ENCODE data around the gene IFRD2. TPM values are rescaled to one million over a fixed set of nuclear protein-coding genes. Genes with fewer than 3 reads are reported as not detected.
"Not testable (repeated sequence)": the region's sequence is repeated elsewhere in the genome, so short reads cannot be mapped to it uniquely, and the experiment has no call there.

Gene IFRD2
- total RNA-seq, 1 donor from 2014 or later, result 54.2 TPM

DNA sequence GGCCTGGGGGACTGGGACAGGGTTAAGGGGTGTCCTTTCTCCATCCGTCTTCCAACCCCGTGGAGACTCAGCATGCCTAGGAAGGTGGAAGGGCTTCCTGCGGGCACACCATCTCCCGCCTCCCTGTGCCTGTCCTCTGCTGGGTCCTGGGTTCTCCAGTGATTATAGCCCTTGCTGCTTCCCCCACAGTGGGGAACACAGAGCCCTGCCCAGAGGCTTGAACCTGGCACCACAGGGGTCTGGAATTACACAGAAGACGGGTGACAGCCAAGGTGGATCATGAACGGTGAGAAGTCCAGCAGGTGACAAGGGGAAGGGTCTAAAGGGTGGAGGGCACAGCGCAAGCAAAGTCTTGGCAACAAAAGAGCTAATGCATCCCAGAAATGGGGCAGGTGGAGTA, 29.5 kb downstream of the IFRD2 start:
- Mint-ChIP-seq H3K4me1 (ENCODE audit: unreplicated experiment) (peaks cover 69% of the 10 kb centered on the region), H3K27ac (ENCODE audit: unreplicated experiment) (peak overlapping the region; percentile 89), H3K9me3 (ENCODE audit: unreplicated experiment) (no peaks in the 10 kb centered on the region), H3K4me3 (ENCODE audit: unreplicated experiment) (no peak overlapping the region), H3K36me3 (ENCODE audit: unreplicated experiment) (peaks cover 3% of the 10 kb centered on the region), H3K27me3 (ENCODE audit: unreplicated experiment) (no peaks in the 10 kb centered on the region)
- no peak for DNase-seq (ENCODE audit: extremely low spot score, unreplicated experiment)
- TF ChIP-seq, protein P1, sequence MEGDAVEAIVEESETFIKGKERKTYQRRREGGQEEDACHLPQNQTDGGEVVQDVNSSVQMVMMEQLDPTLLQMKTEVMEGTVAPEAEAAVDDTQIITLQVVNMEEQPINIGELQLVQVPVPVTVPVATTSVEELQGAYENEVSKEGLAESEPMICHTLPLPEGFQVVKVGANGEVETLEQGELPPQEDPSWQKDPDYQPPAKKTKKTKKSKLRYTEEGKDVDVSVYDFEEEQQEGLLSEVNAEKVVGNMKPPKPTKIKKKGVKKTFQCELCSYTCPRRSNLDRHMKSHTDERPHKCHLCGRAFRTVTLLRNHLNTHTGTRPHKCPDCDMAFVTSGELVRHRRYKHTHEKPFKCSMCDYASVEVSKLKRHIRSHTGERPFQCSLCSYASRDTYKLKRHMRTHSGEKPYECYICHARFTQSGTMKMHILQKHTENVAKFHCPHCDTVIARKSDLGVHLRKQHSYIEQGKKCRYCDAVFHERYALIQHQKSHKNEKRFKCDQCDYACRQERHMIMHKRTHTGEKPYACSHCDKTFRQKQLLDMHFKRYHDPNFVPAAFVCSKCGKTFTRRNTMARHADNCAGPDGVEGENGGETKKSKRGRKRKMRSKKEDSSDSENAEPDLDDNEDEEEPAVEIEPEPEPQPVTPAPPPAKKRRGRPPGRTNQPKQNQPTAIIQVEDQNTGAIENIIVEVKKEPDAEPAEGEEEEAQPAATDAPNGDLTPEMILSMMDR (IDR thresholded peaks at IDR 0.05), result no peak

DNA sequence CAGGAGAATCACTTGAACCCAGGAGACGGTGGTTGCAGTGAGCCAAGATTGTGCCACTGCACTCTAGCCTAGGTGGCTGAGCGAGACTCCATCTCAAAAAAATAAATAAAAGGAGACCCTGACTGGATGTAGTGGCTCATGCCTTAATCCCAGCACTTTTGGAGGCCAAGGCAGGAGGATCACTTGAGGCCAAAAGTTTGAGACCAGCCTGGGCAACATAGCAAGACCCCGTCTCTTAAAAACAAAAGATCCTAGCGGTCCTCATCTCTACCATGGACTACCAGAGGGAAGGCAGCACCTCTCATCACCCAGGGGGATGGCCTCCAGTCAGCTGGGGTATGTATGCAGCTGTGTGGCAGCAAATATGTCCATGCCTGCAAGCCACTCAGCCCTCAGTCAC, 30.0 kb downstream of the IFRD2 start:
- not testable (repeated sequence) for H3K27me3 Mint-ChIP-seq (ENCODE audit: unreplicated experiment); H3K4me3 Mint-ChIP-seq (ENCODE audit: unreplicated experiment)

DNA sequence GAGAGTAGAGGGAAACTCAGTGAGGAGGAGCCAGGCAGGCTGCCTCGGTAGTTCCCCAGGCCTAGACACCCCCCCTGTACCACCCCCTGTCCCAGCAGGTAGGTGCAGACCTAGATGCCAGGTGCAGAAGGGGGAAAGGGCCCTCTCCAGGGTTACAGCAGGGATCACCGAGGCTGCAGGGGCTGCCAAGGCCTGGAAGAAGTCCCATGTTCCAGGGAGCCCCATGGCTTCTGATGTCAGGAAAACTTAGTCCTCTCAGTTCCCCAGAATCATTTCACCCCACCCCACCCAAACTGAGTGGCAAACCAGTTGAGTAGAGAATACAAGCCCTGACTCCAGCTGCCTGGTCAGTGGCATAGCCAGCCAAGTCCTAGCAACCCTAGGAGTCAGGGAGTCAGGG, 30.7 kb downstream of the IFRD2 start:
- Mint-ChIP-seq H3K27me3 (ENCODE audit: unreplicated experiment) (no peaks in the 10 kb centered on the region), H3K4me1 (ENCODE audit: unreplicated experiment) (peaks cover 58% of the 10 kb centered on the region), H3K4me3 (ENCODE audit: unreplicated experiment) (no peak overlapping the region), H3K9me3 (ENCODE audit: unreplicated experiment) (no peaks in the 10 kb centered on the region), H3K36me3 (ENCODE audit: unreplicated experiment) (peaks cover 12% of the 10 kb centered on the region), H3K27ac (ENCODE audit: unreplicated experiment) (peak overlapping the region; percentile 91)
- TF ChIP-seq, protein P1 (IDR thresholded peaks at IDR 0.05), result no peak
- no peak for DNase-seq (ENCODE audit: extremely low spot score, unreplicated experiment)

More for the DNA sequence above, 30.0 kb downstream of the IFRD2 start:
- not testable (repeated sequence) for H3K36me3 Mint-ChIP-seq (ENCODE audit: unreplicated experiment); DNase-seq (ENCODE audit: extremely low spot score, unreplicated experiment); H3K9me3 Mint-ChIP-seq (ENCODE audit: unreplicated experiment); H3K27ac Mint-ChIP-seq (ENCODE audit: unreplicated experiment)
- H3K4me1 Mint-ChIP-seq (ENCODE audit: unreplicated experiment), result peaks cover 65% of the 10 kb centered on the region

DNA sequence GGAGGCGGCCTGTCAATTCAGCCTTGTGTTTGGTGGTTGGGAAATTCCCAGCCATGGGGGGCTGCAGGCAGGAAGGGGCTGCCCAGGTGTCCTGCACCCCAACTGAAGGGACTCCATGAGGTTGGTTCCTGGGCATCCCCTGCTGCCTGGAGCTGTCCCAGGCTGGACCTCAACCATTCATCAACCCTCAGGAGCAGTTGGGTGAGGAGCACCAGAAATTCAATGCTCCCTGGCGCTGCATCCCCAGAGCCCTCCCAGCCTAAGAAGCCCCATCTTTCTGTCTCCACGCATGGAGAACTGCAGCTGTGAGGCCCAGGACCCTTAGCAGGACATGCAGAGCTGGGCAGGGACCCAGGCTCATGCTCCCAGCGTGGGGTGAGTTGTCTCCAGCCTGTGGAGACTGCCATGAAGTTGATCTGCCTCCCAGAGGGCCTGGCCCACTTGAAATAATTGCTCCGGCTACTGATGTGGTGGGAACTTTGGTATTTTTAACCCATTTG, 31.2 kb downstream of the IFRD2 start:
- TF ChIP-seq, protein P1 (IDR thresholded peaks at IDR 0.05), result no peak
- Mint-ChIP-seq H3K9me3 (ENCODE audit: unreplicated experiment) (no peaks in the 10 kb centered on the region), H3K27ac (ENCODE audit: unreplicated experiment) (peak overlapping the region; percentile 91), H3K4me1 (ENCODE audit: unreplicated experiment) (peaks cover 55% of the 10 kb centered on the region), H3K4me3 (ENCODE audit: unreplicated experiment) (peak overlapping the region; percentile 70), H3K36me3 (ENCODE audit: unreplicated experiment) (peaks cover 14% of the 10 kb centered on the region), H3K27me3 (ENCODE audit: unreplicated experiment) (no peaks in the 10 kb centered on the region)
- DNase-seq (ENCODE audit: extremely low spot score, unreplicated experiment), result no peak

DNA sequence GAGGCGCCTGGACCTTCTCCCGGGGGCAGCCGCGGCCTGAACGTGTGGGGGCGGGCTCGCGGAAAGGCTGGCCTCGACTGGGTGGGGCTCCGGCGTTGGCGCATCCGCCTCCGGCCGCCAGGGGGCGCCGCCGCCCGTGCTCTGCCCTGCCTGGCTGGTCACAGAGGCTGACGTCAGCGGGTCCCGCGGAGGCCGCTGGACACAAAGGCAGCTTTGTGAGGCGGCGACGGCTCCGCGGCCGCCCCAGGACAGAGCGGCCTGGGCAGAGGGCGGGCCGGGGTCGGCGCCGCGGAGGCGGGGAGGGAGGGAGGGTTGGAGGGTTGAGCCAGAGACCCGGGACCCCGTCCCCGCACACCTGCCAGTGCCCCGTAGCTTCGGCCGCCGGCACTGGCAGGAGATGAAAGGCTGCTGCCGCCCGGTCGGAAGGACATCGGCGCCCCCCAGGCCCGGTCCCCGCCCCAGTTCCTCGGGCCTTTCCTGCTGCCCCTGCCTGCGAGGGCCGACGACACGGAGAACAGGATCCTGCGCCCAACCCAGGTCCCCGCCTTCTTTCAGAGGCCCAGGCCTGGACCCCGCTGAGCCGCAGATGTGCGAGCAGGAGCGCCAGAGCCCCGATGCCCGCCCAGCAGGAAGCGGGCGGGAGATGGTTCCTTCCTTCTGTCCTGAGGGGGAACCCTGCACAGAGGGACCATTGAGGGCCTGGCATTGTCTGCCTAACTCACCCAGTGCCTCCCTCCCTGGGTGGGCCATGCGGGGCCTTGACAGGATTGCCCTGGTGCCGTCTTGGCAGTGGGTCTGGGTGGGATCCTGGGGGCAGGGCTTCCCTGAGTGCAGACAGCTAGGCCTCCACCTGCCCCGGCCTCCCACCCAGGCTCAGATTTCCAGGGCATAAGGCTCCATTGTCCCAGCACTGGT, 31.9 kb downstream of the IFRD2 start:
- TF ChIP-seq, protein P1 (IDR thresholded peaks at IDR 0.05), result no peak
- Mint-ChIP-seq H3K9me3 (ENCODE audit: unreplicated experiment) (no peaks in the 10 kb centered on the region), H3K27me3 (ENCODE audit: unreplicated experiment) (no peaks in the 10 kb centered on the region), H3K4me3 (ENCODE audit: unreplicated experiment) (peak overlapping the region; percentile 70), H3K36me3 (ENCODE audit: unreplicated experiment) (peaks cover 14% of the 10 kb centered on the region), H3K27ac (ENCODE audit: unreplicated experiment) (peak overlapping the region; percentile 91), H3K4me1 (ENCODE audit: unreplicated experiment) (peaks cover 49% of the 10 kb centered on the region)
- peak; percentile 99 for DNase-seq (ENCODE audit: extremely low spot score, unreplicated experiment)

Data from osteocyte (in vitro differentiated cells).